Jurkat, Clone E6-1 (cell line): ENCODE measurements around the gene ZG16B.

Source experiments
- DNase-seq: peaks from one replicate; pipeline ENCODE4 v3.0.0-alpha.2; 2011; ENCODE audit warnings: low read depth, low spot score
- H3K4me3 ChIP-seq: 2 replicates; pipeline ENCODE4 v1.5.1; 2011; ENCODE audit warnings: mild to moderate bottlenecking, low read length, control low read depth, moderate library complexity

Gene ZG16B

GRCh38 chr16:2821487-2822157 is 8.5 kb upstream of the ZG16B start:
- no peak for DNase-seq
- H3K4me3 ChIP-seq: no peak overlapping the region

GRCh38 chr16:2822158-2822495 is 8.0 kb upstream of the ZG16B start:
- no peak overlapping the region for H3K4me3 ChIP-seq
- no peak for DNase-seq

- no peak for DNase-seq
- H3K4me3 ChIP-seq: no peak overlapping the region
Observed at GRCh38 chr16:2822496-2822895, 7.6 kb upstream of the ZG16B start.

GRCh38 chr16:2824626-2825025 is 5.5 kb upstream of the ZG16B start:
- H3K4me3 ChIP-seq: no peak overlapping the region
- no peak for DNase-seq

- DNase-seq: no peak
- H3K4me3 ChIP-seq: no peak overlapping the region
Observed at GRCh38 chr16:2825049-2825742, 4.9 kb upstream of the ZG16B start.

GRCh38 chr16:2825906-2826305 is 4.2 kb upstream of the ZG16B start:
- no peak overlapping the region for H3K4me3 ChIP-seq
- no peak for DNase-seq

GRCh38 chr16:2826591-2827373 is 3.3 kb upstream of the ZG16B start:
- no peak for DNase-seq
- no peak overlapping the region for H3K4me3 ChIP-seq

GRCh38 chr16:2827374-2827791 is 2.7 kb upstream of the ZG16B start:
- DNase-seq: no peak
- H3K4me3 ChIP-seq: no peak overlapping the region

- no peak for DNase-seq
- no peak overlapping the region for H3K4me3 ChIP-seq
Observed at GRCh38 chr16:2827831-2828520, 2.1 kb upstream of the ZG16B start.

- H3K4me3 ChIP-seq: no peak overlapping the region
- DNase-seq: no peak
Observed at GRCh38 chr16:2828521-2828840, 1.6 kb upstream of the ZG16B start.

GRCh38 chr16:2828876-2829430 is 1.1 kb upstream of the ZG16B start:
- H3K4me3 ChIP-seq: no peak overlapping the region
- DNase-seq: no peak

GRCh38 chr16:2830355-2830695 is 222 bp downstream of the ZG16B start:
- no peak for DNase-seq
- no peak overlapping the region for H3K4me3 ChIP-seq

GRCh38 chr16:2831203-2831602 is 1.1 kb downstream of the ZG16B start:
- DNase-seq: no peak
- H3K4me3 ChIP-seq: no peak overlapping the region

GRCh38 chr16:2833776-2834175 is 3.7 kb downstream of the ZG16B start:
- no peak for DNase-seq
- no peak overlapping the region for H3K4me3 ChIP-seq

- DNase-seq: no peak
- no peak overlapping the region for H3K4me3 ChIP-seq
Observed at GRCh38 chr16:2834968-2835367, 4.9 kb downstream of the ZG16B start.

GRCh38 chr16:2835638-2836493 is 5.8 kb downstream of the ZG16B start:
- no peak overlapping the region for H3K4me3 ChIP-seq
- no peak for DNase-seq

GRCh38 chr16:2836646-2837508 is 6.8 kb downstream of the ZG16B start:
- H3K4me3 ChIP-seq: no peak overlapping the region
- no peak for DNase-seq

GRCh38 chr16:2838928-2839327 is 8.8 kb downstream of the ZG16B start:
- DNase-seq: peak; percentile 29
- no peak overlapping the region for H3K4me3 ChIP-seq
